SHP77 (cell line): Measurements from ENCODE around the gene RGL1.

ENCODE experiments used
- DNase-seq, 2 experiments: peaks; one replicate each; lab custom pipeline; 2025; lab: John Stamatoyannopoulos, UW

The RGL1 gene

GRCh38 chr1:183887826-183888819, 83.2 kb downstream of the RGL1 start:
- DNase-seq, result no peak

DNA sequence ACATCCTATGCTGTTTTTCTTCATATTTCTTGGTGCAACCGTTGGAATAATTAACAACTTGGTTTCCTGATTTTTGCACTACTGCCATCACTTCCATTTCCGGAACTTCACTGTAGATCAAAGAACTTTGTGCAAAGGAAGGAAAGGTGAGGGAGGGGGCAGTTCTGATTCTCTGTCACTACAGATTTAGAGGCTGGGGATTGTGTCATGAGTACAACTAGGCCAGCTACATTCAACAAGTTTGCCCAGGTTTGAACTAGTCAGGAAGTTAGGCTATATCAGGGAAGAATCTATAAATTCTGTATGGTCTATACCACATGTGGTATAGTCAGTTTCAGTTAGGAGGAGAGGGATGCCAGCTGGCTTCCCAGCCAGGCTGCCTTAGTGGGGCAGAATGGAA, 84.2 kb downstream of the RGL1 start:
- DNase-seq, result no peak

- DNase-seq, result no peak
These were observed 86.4 kb downstream of the RGL1 start for GRCh38 chr1:183891158-183891856.

- no peak for DNase-seq
These were observed 87.5 kb downstream of the RGL1 start for GRCh38 chr1:183892351-183892793.

- no peak for DNase-seq
These were observed 88.8 kb downstream of the RGL1 start for GRCh38 chr1:183893561-183894289.

- DNase-seq, result no peak
These were observed 89.3 kb downstream of the RGL1 start for GRCh38 chr1:183894290-183894565.

GRCh38 chr1:183896466-183897048, 91.6 kb downstream of the RGL1 start:
- no peak for DNase-seq

- DNase-seq, result no peak
These were observed 93.1 kb downstream of the RGL1 start for GRCh38 chr1:183898001-183898396.

DNA sequence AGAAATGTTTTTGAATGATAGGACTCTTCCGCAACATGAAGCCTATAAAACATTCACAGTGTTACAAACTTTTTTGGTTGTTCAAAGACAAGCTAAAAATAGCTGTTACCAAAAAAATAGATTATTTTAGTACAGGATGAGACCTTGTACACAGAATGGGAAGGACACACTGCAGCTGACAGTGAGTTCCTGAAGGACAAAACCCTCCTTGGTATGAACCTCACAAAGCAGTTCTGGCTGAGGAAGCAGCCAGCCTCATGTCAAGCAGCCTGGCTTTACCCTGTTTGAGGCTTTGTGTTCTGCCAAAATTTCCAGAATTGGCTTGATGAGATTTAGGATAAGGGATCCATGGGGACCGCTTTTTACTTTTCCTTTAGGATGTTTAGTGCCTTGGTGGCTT, 93.7 kb downstream of the RGL1 start:
- DNase-seq, result no peak

GRCh38 chr1:183901748-183902330, 96.9 kb downstream of the RGL1 start:
- no peak for DNase-seq

- DNase-seq, result no peak
These were observed 98.2 kb downstream of the RGL1 start for GRCh38 chr1:183903101-183903500.

GRCh38 chr1:183905508-183906113, 100.7 kb downstream of the RGL1 start:
- DNase-seq, result no peak

DNA sequence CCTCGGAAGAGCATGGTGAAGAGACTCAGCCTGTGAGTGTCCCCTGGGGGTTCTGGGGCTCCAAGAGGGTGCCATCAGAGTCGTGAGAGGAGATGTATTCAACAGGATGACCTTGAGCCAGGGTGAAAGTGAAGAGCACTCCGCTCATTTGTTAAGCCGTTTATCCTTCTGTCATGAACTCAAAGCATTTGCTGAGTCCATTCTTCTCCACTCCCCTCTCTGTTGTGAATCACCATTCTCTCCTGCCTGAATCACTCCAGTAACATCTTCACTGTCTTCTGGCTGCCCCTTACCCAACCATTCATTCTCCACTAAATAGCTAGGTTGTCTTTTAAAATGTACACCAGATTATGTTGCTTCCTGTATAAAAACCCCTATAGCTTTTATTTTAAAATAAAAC, 102.2 kb downstream of the RGL1 start:
- DNase-seq, result no peak

DNA sequence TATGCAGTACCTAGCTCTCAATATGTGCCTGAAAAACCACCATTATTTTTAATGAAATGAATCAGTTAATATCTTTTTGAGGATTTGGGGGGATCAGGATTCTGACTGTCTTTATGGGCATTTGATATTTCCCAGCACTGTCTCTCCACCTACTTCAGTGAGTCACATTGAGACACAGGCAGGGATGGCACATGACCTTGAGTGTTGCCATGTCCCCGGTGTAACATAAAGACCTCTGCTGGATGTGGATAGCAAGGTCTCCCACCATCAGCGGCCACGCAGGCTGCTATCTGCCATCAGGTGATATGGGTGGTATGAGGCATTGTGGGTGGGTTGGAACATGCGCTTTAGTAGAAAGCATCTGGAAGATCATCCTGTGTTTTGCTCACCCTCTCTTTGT, 103.2 kb downstream of the RGL1 start:
- no peak for DNase-seq

DNA sequence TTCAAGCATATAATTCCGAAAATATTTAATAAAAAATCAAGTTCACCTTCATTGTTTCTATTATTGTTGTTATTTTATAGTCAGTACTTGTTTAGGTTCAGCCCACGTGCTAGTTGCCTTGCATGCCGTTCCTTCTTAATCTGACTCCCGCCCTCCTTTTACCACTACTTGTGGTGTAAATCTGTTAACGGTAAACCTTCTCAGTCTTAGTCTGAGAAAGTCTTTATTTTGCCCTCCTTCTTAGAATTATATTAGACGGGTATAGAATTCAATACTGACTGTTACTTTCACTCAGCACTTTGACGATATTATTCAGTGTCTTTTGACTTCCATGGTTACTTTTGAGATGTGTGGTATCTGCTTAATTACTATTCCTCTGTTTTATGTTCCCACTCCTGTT, 104.8 kb downstream of the RGL1 start:
- no peak for DNase-seq

- DNase-seq, result no peak
These were observed 105.9 kb downstream of the RGL1 start for GRCh38 chr1:183910845-183911244.

GRCh38 chr1:183911285-183911684, 106.4 kb downstream of the RGL1 start:
- no peak for DNase-seq

GRCh38 chr1:183912265-183912886, 107.5 kb downstream of the RGL1 start:
- DNase-seq, result no peak

- DNase-seq, result no peak
These were observed 108.7 kb downstream of the RGL1 start for GRCh38 chr1:183913567-183913993.

- no peak for DNase-seq
These were observed 109.4 kb downstream of the RGL1 start for GRCh38 chr1:183914276-183914675.

DNA sequence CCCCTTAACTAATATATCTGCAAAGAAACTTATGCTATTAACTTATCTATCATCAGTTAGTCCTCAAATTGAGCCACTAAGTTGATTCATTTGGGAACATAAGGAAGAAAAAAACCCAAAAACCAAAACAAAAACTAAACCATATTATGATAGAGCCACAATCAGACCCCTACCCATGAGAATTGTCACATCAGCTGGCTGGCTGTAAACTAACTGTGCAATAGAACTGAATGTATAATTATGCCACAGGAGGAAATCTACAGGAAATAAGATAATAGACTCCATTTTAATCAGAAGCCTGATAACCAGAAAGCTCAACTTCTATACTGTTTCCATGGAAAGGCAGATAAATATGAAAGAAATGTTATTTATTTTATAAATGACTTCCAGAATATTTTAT, 110.0 kb downstream of the RGL1 start:
- DNase-seq, result no peak
